HepG2 (cell line): ENCODE results near the gene SLC25A25. TPM values are rescaled to one million over a fixed set of nuclear protein-coding genes. Genes with fewer than 3 reads are reported as not detected.
A peak's percentile ranks its signal among the peaks of the same experiment; 100 is the strongest.

Experiments used
- CHD2 ChIP-seq: IDR thresholded peaks from 2 replicates; pipeline ENCODE4 v1.6.1; 2011; ENCODE audit warnings: low read depth, low read length, improper control_type of control experiment
- KLF11 ChIP-seq: IDR thresholded peaks from 2 replicates; pipeline ENCODE4 v1.6.1; 2016; ENCODE audit warnings: missing compliant biosample characterization
- REXO4 ChIP-seq: sonication (generic); formaldehyde crosslinking; IDR thresholded peaks from 2 replicates; pipeline ENCODE4 v1.8.0; 2022; ENCODE audit warnings: missing genetic modification reagents, mild to moderate bottlenecking, borderline replicate concordance
- ZNF713 ChIP-seq: sonication (generic); formaldehyde crosslinking; IDR thresholded peaks from 2 replicates; pipeline ENCODE4 v1.4.0; 2020; ENCODE audit warnings: mild to moderate bottlenecking, missing genetic modification reagents
- ZNF878 ChIP-seq: sonication (generic); formaldehyde crosslinking; IDR thresholded peaks from 2 replicates; pipeline ENCODE4 v1.8.1; 2023; ENCODE audit warnings: mild to moderate bottlenecking, missing genetic modification reagents, moderate library complexity
- ZZZ3 ChIP-seq: sonication (generic); formaldehyde crosslinking; IDR thresholded peaks from 2 replicates; pipeline ENCODE4 v1.4.0; 2020; ENCODE audit warnings: missing genetic modification reagents, mild to moderate bottlenecking, borderline replicate concordance
- polyA plus RNA-seq, 8 experiments: library from polyadenylated mRNA; depleted of rRNA in 3 of 8; stranded (reverse) in 7 of 8; unstranded in 1 of 8; fragments of >200 nt; fragmentation: Illumina TruSeq in 4 of 8; extraction: Trizol in 4 of 8; gene quantifications; 2 replicates each; pipeline versions ENCODE4 v1.2.1 to v1.2.3, GENCODE V29; 2011 to 2016; ENCODE audit warnings: low read depth in 4 of 8, missing spikeins in 1 of 8, mixed read lengths in 1 of 8; ENCODE audit not compliant: insufficient read depth in 1 of 8
- total RNA-seq, 5 experiments: library from RNA; depleted of rRNA; stranded (reverse); fragments of >200 nt; fragmentation: Illumina TruSeq; extraction: Trizol; gene quantifications; 2 replicates each; pipeline ENCODE4 v1.2.3, GENCODE V29; 2016; ENCODE audit warnings: low read depth in 1 of 5
- TF ChIP-seq, protein P1 (sequence below): sonication (generic); formaldehyde crosslinking; IDR thresholded peaks from 2 replicates; pipeline ENCODE4 v1.8.1; 2023; ENCODE audit warnings: mild to moderate bottlenecking, missing genetic modification reagents
- TF ChIP-seq, protein P2 (sequence below): sonication (generic); formaldehyde crosslinking; IDR thresholded peaks from 2 replicates; pipeline ENCODE4 v1.4.0; 2020; ENCODE audit warnings: mild to moderate bottlenecking, missing genetic modification reagents
- TF ChIP-seq, protein P3 (sequence below): sonication (generic); formaldehyde crosslinking; IDR thresholded peaks from 2 replicates; pipeline ENCODE4 v1.4.0; 2020; ENCODE audit warnings: missing genetic modification reagents, borderline replicate concordance
- TF ChIP-seq, protein P4 (sequence below): sonication (generic); formaldehyde crosslinking; IDR thresholded peaks from 2 replicates; pipeline ENCODE4 v1.5.1; 2020; ENCODE audit warnings: missing genetic modification reagents, mild to moderate bottlenecking, borderline replicate concordance
- TF ChIP-seq, protein P5 (sequence below): sonication (generic); formaldehyde crosslinking; IDR thresholded peaks from 2 replicates; pipeline ENCODE4 v1.4.0; 2020; ENCODE audit warnings: missing genetic modification reagents
- TF ChIP-seq, protein P6 (sequence below): IDR thresholded peaks from 2 replicates; pipeline ENCODE4 v1.6.1; 2016; ENCODE audit warnings: low read depth, missing genetic modification reagents, missing compliant biosample characterization

The SLC25A25 gene
- total and polyA plus RNA-seq, 2 of the 13 experiments (the other 11 are each of a cell fraction or from before 2014, with no cell fraction given): 10.5 to 24.8 TPM

DNA sequence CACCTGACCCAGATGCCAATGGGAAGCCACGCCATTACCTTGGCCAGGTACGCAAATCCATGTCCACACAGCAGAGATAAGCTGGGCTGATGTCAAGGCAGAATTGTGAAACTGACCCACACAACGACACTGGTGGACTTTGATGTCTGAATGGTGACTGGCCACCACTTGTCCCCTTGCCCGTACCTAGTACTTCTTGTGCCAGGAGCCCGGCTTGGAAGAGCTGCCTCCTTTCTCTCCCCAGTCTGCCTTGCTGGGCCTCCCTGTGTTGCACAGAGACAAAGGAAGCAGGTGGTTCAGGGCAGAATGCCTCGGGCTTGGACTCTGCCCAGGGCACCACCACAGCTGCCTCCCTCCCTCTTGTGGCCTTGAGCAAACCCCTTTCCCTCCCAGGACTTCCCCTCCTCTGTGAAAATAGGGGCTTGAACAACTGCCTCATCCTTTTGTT is 36.2 kb downstream of the SLC25A25 start (continued):
- TF ChIP-seq ZNF713 (no peak), ZZZ3 (no peak), REXO4 (CRISPR knock-in tag) (no peak), KLF11 (CRISPR knock-in tag) (no peak), CHD2 (no peak), ZNF878 (peak; percentile 74; the same call in 1 of the 2 replicates)
- TF ChIP-seq, protein P1, sequence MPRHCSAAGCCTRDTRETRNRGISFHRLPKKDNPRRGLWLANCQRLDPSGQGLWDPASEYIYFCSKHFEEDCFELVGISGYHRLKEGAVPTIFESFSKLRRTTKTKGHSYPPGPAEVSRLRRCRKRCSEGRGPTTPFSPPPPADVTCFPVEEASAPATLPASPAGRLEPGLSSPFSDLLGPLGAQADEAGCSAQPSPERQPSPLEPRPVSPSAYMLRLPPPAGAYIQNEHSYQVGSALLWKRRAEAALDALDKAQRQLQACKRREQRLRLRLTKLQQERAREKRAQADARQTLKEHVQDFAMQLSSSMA (CRISPR knock-in tag): no peak
- TF ChIP-seq, protein P2, sequence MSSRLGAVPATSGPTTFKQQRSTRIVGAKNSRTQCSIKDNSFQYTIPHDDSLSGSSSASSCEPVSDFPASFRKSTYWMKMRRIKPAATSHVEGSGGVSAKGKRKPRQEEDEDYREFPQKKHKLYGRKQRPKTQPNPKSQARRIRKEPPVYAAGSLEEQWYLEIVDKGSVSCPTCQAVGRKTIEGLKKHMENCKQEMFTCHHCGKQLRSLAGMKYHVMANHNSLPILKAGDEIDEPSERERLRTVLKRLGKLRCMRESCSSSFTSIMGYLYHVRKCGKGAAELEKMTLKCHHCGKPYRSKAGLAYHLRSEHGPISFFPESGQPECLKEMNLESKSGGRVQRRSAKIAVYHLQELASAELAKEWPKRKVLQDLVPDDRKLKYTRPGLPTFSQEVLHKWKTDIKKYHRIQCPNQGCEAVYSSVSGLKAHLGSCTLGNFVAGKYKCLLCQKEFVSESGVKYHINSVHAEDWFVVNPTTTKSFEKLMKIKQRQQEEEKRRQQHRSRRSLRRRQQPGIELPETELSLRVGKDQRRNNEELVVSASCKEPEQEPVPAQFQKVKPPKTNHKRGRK (CRISPR knock-in tag): no peak
- TF ChIP-seq, protein P3, sequence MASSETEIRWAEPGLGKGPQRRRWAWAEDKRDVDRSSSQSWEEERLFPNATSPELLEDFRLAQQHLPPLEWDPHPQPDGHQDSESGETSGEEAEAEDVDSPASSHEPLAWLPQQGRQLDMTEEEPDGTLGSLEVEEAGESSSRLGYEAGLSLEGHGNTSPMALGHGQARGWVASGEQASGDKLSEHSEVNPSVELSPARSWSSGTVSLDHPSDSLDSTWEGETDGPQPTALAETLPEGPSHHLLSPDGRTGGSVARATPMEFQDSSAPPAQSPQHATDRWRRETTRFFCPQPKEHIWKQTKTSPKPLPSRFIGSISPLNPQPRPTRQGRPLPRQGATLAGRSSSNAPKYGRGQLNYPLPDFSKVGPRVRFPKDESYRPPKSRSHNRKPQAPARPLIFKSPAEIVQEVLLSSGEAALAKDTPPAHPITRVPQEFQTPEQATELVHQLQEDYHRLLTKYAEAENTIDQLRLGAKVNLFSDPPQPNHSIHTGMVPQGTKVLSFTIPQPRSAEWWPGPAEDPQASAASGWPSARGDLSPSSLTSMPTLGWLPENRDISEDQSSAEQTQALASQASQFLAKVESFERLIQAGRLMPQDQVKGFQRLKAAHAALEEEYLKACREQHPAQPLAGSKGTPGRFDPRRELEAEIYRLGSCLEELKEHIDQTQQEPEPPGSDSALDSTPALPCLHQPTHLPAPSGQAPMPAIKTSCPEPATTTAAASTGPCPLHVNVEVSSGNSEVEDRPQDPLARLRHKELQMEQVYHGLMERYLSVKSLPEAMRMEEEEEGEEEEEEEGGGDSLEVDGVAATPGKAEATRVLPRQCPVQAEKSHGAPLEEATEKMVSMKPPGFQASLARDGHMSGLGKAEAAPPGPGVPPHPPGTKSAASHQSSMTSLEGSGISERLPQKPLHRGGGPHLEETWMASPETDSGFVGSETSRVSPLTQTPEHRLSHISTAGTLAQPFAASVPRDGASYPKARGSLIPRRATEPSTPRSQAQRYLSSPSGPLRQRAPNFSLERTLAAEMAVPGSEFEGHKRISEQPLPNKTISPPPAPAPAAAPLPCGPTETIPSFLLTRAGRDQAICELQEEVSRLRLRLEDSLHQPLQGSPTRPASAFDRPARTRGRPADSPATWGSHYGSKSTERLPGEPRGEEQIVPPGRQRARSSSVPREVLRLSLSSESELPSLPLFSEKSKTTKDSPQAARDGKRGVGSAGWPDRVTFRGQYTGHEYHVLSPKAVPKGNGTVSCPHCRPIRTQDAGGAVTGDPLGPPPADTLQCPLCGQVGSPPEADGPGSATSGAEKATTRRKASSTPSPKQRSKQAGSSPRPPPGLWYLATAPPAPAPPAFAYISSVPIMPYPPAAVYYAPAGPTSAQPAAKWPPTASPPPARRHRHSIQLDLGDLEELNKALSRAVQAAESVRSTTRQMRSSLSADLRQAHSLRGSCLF (CRISPR knock-in tag): no peak
- TF ChIP-seq, protein P4, sequence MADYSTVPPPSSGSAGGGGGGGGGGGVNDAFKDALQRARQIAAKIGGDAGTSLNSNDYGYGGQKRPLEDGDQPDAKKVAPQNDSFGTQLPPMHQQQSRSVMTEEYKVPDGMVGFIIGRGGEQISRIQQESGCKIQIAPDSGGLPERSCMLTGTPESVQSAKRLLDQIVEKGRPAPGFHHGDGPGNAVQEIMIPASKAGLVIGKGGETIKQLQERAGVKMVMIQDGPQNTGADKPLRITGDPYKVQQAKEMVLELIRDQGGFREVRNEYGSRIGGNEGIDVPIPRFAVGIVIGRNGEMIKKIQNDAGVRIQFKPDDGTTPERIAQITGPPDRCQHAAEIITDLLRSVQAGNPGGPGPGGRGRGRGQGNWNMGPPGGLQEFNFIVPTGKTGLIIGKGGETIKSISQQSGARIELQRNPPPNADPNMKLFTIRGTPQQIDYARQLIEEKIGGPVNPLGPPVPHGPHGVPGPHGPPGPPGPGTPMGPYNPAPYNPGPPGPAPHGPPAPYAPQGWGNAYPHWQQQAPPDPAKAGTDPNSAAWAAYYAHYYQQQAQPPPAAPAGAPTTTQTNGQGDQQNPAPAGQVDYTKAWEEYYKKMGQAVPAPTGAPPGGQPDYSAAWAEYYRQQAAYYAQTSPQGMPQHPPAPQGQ (CRISPR knock-in tag): no peak
- TF ChIP-seq, protein P5, sequence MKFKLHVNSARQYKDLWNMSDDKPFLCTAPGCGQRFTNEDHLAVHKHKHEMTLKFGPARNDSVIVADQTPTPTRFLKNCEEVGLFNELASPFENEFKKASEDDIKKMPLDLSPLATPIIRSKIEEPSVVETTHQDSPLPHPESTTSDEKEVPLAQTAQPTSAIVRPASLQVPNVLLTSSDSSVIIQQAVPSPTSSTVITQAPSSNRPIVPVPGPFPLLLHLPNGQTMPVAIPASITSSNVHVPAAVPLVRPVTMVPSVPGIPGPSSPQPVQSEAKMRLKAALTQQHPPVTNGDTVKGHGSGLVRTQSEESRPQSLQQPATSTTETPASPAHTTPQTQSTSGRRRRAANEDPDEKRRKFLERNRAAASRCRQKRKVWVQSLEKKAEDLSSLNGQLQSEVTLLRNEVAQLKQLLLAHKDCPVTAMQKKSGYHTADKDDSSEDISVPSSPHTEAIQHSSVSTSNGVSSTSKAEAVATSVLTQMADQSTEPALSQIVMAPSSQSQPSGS: peak; percentile 83
- TF ChIP-seq, protein P6, sequence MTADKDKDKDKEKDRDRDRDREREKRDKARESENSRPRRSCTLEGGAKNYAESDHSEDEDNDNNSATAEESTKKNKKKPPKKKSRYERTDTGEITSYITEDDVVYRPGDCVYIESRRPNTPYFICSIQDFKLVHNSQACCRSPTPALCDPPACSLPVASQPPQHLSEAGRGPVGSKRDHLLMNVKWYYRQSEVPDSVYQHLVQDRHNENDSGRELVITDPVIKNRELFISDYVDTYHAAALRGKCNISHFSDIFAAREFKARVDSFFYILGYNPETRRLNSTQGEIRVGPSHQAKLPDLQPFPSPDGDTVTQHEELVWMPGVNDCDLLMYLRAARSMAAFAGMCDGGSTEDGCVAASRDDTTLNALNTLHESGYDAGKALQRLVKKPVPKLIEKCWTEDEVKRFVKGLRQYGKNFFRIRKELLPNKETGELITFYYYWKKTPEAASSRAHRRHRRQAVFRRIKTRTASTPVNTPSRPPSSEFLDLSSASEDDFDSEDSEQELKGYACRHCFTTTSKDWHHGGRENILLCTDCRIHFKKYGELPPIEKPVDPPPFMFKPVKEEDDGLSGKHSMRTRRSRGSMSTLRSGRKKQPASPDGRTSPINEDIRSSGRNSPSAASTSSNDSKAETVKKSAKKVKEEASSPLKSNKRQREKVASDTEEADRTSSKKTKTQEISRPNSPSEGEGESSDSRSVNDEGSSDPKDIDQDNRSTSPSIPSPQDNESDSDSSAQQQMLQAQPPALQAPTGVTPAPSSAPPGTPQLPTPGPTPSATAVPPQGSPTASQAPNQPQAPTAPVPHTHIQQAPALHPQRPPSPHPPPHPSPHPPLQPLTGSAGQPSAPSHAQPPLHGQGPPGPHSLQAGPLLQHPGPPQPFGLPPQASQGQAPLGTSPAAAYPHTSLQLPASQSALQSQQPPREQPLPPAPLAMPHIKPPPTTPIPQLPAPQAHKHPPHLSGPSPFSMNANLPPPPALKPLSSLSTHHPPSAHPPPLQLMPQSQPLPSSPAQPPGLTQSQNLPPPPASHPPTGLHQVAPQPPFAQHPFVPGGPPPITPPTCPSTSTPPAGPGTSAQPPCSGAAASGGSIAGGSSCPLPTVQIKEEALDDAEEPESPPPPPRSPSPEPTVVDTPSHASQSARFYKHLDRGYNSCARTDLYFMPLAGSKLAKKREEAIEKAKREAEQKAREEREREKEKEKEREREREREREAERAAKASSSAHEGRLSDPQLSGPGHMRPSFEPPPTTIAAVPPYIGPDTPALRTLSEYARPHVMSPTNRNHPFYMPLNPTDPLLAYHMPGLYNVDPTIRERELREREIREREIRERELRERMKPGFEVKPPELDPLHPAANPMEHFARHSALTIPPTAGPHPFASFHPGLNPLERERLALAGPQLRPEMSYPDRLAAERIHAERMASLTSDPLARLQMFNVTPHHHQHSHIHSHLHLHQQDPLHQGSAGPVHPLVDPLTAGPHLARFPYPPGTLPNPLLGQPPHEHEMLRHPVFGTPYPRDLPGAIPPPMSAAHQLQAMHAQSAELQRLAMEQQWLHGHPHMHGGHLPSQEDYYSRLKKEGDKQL (CRISPR knock-in tag): peak; percentile 55
